ENCODE results near the gene TCN1.
"Not testable (repeated sequence)": the region's sequence is repeated elsewhere in the genome, so short reads cannot be mapped to it uniquely, and the experiment has no call there.

DNA sequence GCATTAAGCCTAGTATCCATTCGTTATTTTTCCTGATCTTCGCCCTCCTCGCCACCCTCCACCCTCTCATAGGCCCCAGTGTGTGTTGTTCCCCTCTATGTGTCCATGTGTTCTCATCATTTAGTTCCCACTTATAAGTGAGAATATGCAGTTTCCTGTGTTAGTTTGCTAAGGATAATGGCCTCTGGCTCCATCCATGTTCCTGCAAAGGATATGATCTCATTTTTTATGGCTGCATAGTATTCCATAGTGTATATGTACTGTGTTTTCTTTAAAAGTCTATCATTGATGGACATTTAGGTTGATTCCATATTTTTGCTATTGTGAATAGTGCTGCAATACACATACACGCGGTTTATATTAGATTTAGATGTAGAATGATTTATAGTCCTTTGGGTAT is 14.9 kb downstream of the TCN1 start:
- TF ChIP-seq, protein P1, sequence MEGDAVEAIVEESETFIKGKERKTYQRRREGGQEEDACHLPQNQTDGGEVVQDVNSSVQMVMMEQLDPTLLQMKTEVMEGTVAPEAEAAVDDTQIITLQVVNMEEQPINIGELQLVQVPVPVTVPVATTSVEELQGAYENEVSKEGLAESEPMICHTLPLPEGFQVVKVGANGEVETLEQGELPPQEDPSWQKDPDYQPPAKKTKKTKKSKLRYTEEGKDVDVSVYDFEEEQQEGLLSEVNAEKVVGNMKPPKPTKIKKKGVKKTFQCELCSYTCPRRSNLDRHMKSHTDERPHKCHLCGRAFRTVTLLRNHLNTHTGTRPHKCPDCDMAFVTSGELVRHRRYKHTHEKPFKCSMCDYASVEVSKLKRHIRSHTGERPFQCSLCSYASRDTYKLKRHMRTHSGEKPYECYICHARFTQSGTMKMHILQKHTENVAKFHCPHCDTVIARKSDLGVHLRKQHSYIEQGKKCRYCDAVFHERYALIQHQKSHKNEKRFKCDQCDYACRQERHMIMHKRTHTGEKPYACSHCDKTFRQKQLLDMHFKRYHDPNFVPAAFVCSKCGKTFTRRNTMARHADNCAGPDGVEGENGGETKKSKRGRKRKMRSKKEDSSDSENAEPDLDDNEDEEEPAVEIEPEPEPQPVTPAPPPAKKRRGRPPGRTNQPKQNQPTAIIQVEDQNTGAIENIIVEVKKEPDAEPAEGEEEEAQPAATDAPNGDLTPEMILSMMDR (conservative IDR thresholded peaks at IDR 0.05; ENCODE audit: low read length): not testable (repeated sequence)
- not testable (repeated sequence) for TF ChIP-seq EZH2phosphoT487 (IDR thresholded peaks at IDR 0.05; ENCODE audit: borderline replicate concordance, low read depth, low read length)
